Ishikawa (cell line): ENCODE data around the gene NKX1-1.

Experiments
- CREB1 ChIP-seq: IDR thresholded peaks from 2 replicates; pipeline ENCODE4 v1.6.1; 2012; ENCODE audit warnings: low read depth
- EP300 ChIP-seq: IDR thresholded peaks from 2 replicates; pipeline ENCODE4 v1.6.1; 2012; ENCODE audit warnings: borderline replicate concordance

GRCh38 chr4:1353186-1354055 lies 52.8 kb downstream of the NKX1-1 start:
- TF ChIP-seq EP300 (no peak), CREB1 (no peak)
